GM20431 (cell line): Measurements from ENCODE around the gene HS3ST4.
"Not testable (repeated sequence)": the region's sequence is repeated elsewhere in the genome, so short reads cannot be mapped to it uniquely, and the experiment has no call there.

ENCODE experiments used
- in situ Hi-C: fragments of 300-500 bp; cut with MseI, MboI; formaldehyde crosslinking; loops from one replicate; pipeline ENCODE4 v1.15.0; 2020; ENCODE audit warnings: low sequenced_read_pairs; ENCODE audit not compliant: unreplicated experiment

HS3ST4 gene

GRCh38 chr16:25957707-25958106 lies 265.9 kb downstream of the HS3ST4 start:
- in situ Hi-C loops: no loop called here

- in situ Hi-C loops: no loop called here
Measured at GRCh38 chr16:25959221-25959620, 267.5 kb downstream of the HS3ST4 start.

GRCh38 chr16:25966172-25967097 lies 274.7 kb downstream of the HS3ST4 start:
- in situ Hi-C loops: no loop called here

GRCh38 chr16:25977121-25977520 lies 285.4 kb downstream of the HS3ST4 start:
- in situ Hi-C loops: no loop called here

GRCh38 chr16:25978218-25978617 lies 286.5 kb downstream of the HS3ST4 start:
- in situ Hi-C loops: no loop called here

- in situ Hi-C loops: no loop called here
Measured at GRCh38 chr16:25988084-25988483, 296.3 kb downstream of the HS3ST4 start.

- in situ Hi-C loops: no loop called here
Measured at GRCh38 chr16:25988882-25989281, 297.1 kb downstream of the HS3ST4 start.

- in situ Hi-C loops: no loop called here
Measured at GRCh38 chr16:25996052-25996451, 304.3 kb downstream of the HS3ST4 start.

- in situ Hi-C loops: no loop called here
Measured at GRCh38 chr16:26005336-26005735, 313.6 kb downstream of the HS3ST4 start.

- in situ Hi-C loops: no loop called here
Measured at GRCh38 chr16:26012376-26012775, 320.6 kb downstream of the HS3ST4 start.

- in situ Hi-C loops: no loop called here
Measured at GRCh38 chr16:26015776-26016175, 324.0 kb downstream of the HS3ST4 start.

- in situ Hi-C loops: no loop called here
Measured at GRCh38 chr16:26016989-26017388, 325.2 kb downstream of the HS3ST4 start.

GRCh38 chr16:26019381-26020242 lies 327.9 kb downstream of the HS3ST4 start:
- in situ Hi-C loops: no loop called here

- in situ Hi-C loops: no loop called here
Measured at GRCh38 chr16:26026709-26027450, 335.1 kb downstream of the HS3ST4 start.

GRCh38 chr16:26031286-26031685 lies 339.5 kb downstream of the HS3ST4 start:
- in situ Hi-C loops: no loop called here

- in situ Hi-C loops: not testable (repeated sequence)
Measured at GRCh38 chr16:26032661-26033060, 340.9 kb downstream of the HS3ST4 start.

GRCh38 chr16:26041952-26042668 lies 350.4 kb downstream of the HS3ST4 start:
- in situ Hi-C loops: no loop called here

GRCh38 chr16:26050472-26050871 lies 358.7 kb downstream of the HS3ST4 start:
- in situ Hi-C loops: no loop called here

- in situ Hi-C loops: no loop called here
Measured at GRCh38 chr16:26051063-26051462, 359.3 kb downstream of the HS3ST4 start.

- in situ Hi-C loops: no loop called here
Measured at GRCh38 chr16:26053889-26054288, 362.1 kb downstream of the HS3ST4 start.
